WERI-Rb-1 (cell line): ENCODE measurements around the gene UCK1.

Experiments used
- DNase-seq: peaks from one replicate; pipeline ENCODE4 v3.0.0-alpha.2; 2020
- H3K27ac ChIP-seq: fragments of 250-450 bp; sonication (Bioruptor Pico); 2 replicates; pipeline ENCODE4 v1.5.1; 2020; ENCODE audit warnings: mild to moderate bottlenecking, moderate library complexity
- H3K27me3 ChIP-seq: fragments of 250-450 bp; sonication (Bioruptor Pico); 2 replicates; pipeline ENCODE4 v1.5.1; 2021; ENCODE audit warnings: mild to moderate bottlenecking, low read depth, moderate library complexity; ENCODE audit not compliant: insufficient read depth, severe bottlenecking
- H3K36me3 ChIP-seq: fragments of 250-450 bp; sonication (Bioruptor Pico); 2 replicates; pipeline ENCODE4 v1.5.1; 2020; ENCODE audit warnings: mild to moderate bottlenecking, moderate library complexity
- H3K4me3 ChIP-seq: 2 replicates; pipeline ENCODE4 v1.5.1; 2011; ENCODE audit warnings: low read depth, mild to moderate bottlenecking, control low read depth, low read length
- H3K9me3 ChIP-seq: fragments of 250-450 bp; sonication (Bioruptor Pico); 2 replicates; pipeline ENCODE4 v1.5.1; 2021; ENCODE audit warnings: mild to moderate bottlenecking, moderate library complexity; ENCODE audit not compliant: severe bottlenecking
- TF ChIP-seq, protein P1 (sequence below): IDR thresholded peaks from 2 replicates; pipeline ENCODE4 v1.5.1; 2011; ENCODE audit warnings: low read depth, mild to moderate bottlenecking, control low read depth, inconsistent platforms, low read length

The UCK1 gene

DNA sequence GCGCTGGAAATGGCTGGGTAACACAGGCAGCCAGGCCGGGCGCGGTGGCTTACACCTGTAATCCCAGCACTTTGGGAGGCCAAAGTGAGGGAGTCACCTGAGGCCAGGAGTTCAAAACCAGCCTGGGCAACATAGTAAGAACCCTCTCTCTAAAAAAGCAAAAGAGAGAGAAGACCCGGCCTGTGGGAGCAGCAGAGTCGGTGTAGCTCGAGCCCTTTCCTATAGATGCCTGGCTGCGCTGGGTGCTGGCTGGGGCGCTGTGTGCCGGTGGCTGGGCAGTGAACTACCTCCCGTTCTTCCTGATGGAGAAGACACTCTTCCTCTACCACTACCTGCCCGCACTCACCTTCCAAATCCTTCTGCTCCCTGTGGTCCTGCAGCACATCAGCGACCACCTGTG is 9.2 kb downstream of the UCK1 start:
- H3K4me3 ChIP-seq, result no peak overlapping the region
- DNase-seq, result no peak
- H3K27ac ChIP-seq, result no peak overlapping the region
- H3K9me3 ChIP-seq, result no peaks in the 10 kb centered on the region
- peaks cover 100% of the 10 kb centered on the region for H3K36me3 ChIP-seq
- TF ChIP-seq, protein P1, sequence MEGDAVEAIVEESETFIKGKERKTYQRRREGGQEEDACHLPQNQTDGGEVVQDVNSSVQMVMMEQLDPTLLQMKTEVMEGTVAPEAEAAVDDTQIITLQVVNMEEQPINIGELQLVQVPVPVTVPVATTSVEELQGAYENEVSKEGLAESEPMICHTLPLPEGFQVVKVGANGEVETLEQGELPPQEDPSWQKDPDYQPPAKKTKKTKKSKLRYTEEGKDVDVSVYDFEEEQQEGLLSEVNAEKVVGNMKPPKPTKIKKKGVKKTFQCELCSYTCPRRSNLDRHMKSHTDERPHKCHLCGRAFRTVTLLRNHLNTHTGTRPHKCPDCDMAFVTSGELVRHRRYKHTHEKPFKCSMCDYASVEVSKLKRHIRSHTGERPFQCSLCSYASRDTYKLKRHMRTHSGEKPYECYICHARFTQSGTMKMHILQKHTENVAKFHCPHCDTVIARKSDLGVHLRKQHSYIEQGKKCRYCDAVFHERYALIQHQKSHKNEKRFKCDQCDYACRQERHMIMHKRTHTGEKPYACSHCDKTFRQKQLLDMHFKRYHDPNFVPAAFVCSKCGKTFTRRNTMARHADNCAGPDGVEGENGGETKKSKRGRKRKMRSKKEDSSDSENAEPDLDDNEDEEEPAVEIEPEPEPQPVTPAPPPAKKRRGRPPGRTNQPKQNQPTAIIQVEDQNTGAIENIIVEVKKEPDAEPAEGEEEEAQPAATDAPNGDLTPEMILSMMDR, result no peak
- no peaks in the 10 kb centered on the region for H3K27me3 ChIP-seq

- Histone ChIP-seq H3K36me3 (peaks cover 100% of the 10 kb centered on the region), H3K27ac (no peak overlapping the region)
- no peak for DNase-seq
Measured at GRCh38 chr9:131521203-131521602, 9.9 kb downstream of the UCK1 start.

DNA sequence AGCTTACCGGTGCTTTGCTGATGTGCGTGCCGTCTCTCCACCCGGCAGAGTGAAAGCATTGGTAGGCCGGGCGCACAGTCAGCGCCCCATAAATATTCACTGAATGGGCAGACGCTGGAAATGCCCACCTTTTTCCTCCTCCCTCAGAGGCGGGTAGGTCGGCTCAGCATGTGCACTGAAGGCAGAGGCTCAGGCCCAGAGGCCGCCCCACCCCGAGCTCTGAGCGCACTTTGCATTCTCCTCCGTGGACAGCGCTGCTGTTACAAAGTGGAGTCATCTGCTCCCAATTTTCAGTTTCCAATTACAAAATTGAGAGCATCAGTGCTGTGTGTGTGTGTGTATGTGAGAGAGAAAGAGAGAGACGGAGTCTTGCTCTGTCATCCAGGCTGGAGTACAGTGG is 10.6 kb downstream of the UCK1 start:
- peaks cover 93% of the 10 kb centered on the region for H3K36me3 ChIP-seq
- no peak for DNase-seq
- no peak overlapping the region for H3K27ac ChIP-seq
- H3K4me3 ChIP-seq, result no peak overlapping the region
- H3K27me3 ChIP-seq, result no peaks in the 10 kb centered on the region
- H3K9me3 ChIP-seq, result no peaks in the 10 kb centered on the region
- TF ChIP-seq, protein P1, result no peak

More at GRCh38 chr9:131521203-131521602, 9.9 kb downstream of the UCK1 start:
- Histone ChIP-seq H3K9me3 (no peaks in the 10 kb centered on the region), H3K4me3 (no peak overlapping the region), H3K27me3 (no peaks in the 10 kb centered on the region)
- TF ChIP-seq, protein P1, result no peak

DNA sequence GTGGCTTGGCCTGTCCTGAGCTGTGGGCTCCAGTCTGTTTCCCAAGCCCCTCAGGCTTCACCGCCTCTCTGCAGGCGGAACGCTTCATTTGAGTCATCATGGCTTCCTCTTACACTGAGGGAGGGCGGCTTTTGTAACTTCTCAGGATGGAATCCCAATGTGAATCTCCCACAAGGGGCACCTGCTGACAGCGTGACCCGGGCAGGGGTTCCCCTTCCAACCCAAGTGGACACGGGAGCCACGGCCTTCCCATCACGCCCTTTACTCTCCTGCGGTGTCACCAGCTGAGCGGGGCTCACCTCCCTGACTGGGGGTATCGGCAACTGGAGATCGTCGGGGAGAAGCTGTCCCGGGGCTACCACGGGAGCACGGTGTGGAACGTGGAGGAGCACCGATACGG is 12.5 kb downstream of the UCK1 start:
- Histone ChIP-seq H3K4me3 (no peak overlapping the region), H3K27me3 (no peaks in the 10 kb centered on the region), H3K36me3 (peaks cover 92% of the 10 kb centered on the region), H3K27ac (no peak overlapping the region), H3K9me3 (no peaks in the 10 kb centered on the region)
- DNase-seq, result no peak
- TF ChIP-seq, protein P1, result no peak

DNA sequence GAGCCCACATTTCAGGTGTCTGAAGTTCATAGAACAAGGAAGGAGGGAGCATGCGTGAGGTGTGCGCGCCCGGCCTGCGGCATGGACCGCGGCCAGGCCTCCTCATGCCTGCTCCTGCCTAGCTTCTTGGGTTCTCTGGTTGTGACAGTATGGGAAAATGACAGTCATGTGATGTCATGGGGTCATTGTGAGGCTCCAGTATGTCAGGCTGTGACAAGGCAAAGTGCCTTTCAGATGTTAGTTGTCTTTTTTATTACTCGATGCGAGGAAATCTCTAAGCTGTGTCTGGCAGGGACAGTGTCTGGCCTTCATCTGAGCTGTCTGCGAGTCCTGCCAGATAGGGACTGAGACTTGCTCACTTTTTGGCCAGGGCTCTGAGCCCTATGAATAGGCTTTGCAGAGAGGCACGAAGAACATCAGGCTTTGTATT is 13.3 kb downstream of the UCK1 start:
- Histone ChIP-seq H3K9me3 (no peaks in the 10 kb centered on the region), H3K36me3 (peaks cover 92% of the 10 kb centered on the region), H3K4me3 (no peak overlapping the region), H3K27ac (no peak overlapping the region), H3K27me3 (no peaks in the 10 kb centered on the region)
- TF ChIP-seq, protein P1, result no peak
- no peak for DNase-seq

GRCh38 chr9:131516930-131517329 is 14.1 kb downstream of the UCK1 start:
- H3K36me3 ChIP-seq, result peaks cover 92% of the 10 kb centered on the region
- no peak for DNase-seq
- no peaks in the 10 kb centered on the region for H3K9me3 ChIP-seq
- no peaks in the 10 kb centered on the region for H3K27me3 ChIP-seq
- no peak overlapping the region for H3K27ac ChIP-seq
- TF ChIP-seq, protein P1, result no peak
- no peak overlapping the region for H3K4me3 ChIP-seq
